Thyroid gland (tissue), 4 donors: ENCODE measurements around the gene CDK5RAP2.

Experiments
- CTCF ChIP-seq, 6 experiments: fragments of 200-600 bp in 3 of 6; fragments of 450-650 bp in 3 of 6; sonication (generic) in 3 of 6; IDR thresholded peaks; one replicate each; pipeline ENCODE4 v1.5.1; 2016 to 2019; ENCODE audit warnings: antibody characterized with exemption in 6 of 6, mild to moderate bottlenecking in 2 of 6, inconsistent platforms in 1 of 6, moderate library complexity in 1 of 6
- POLR2A ChIP-seq, 2 donors: fragments of 450-650 bp; IDR thresholded peaks; one replicate each; pipeline ENCODE4 v1.6.1; 2017; ENCODE audit warnings: antibody characterized with exemption in 2 of 2, mild to moderate bottlenecking in 2 of 2, moderate library complexity in 1 of 2

GRCh38 chr9:120562861-120563443 lies 17.0 kb downstream of the CDK5RAP2 start:
- TF ChIP-seq CTCF (IDR thresholded peaks at IDR 0.05) (no peak), POLR2A (IDR thresholded peaks at IDR 0.05) (no peak)
